ENCODE measurements around the gene ARL16. TPM values are rescaled to one million over a fixed set of nuclear protein-coding genes. Genes with fewer than 3 reads are reported as not detected.

The ARL16 gene
- total RNA-seq, 2 donors from 2014 or later, result 10.5 to 34.0 TPM

GRCh38 chr17:81695211-81695610 lies 11.6 kb upstream of the ARL16 start:
- H3K4me1 Mint-ChIP-seq, result peaks cover 2% of the 10 kb centered on the region
- ATAC-seq, result no peak

GRCh38 chr17:81694810-81695209 lies 11.2 kb upstream of the ARL16 start:
- H3K27ac Mint-ChIP-seq, result no peak overlapping the region
- DNase-seq (no peak), ATAC-seq (no peak)
- H3K36me3 Mint-ChIP-seq (ENCODE audit: low read depth), result no peaks in the 10 kb centered on the region
- H3K9me3 ChIP-seq (ENCODE audit: control insufficient read depth, low read length, poor library complexity, severe bottlenecking), result no peaks in the 10 kb centered on the region
- no peak overlapping the region for H3K4me3 Mint-ChIP-seq
- H3K27me3 Mint-ChIP-seq, result no peaks in the 10 kb centered on the region
- H3K4me1 Mint-ChIP-seq, result peaks cover 2% of the 10 kb centered on the region

More at GRCh38 chr17:81695211-81695610, 11.6 kb upstream of the ARL16 start:
- Mint-ChIP-seq H3K4me3 (no peak overlapping the region), H3K27ac (no peak overlapping the region), H3K36me3 (ENCODE audit: low read depth) (no peaks in the 10 kb centered on the region), H3K27me3 (no peaks in the 10 kb centered on the region)
- H3K9me3 ChIP-seq (ENCODE audit: control insufficient read depth, low read length, poor library complexity, severe bottlenecking), result no peaks in the 10 kb centered on the region
- no peak for DNase-seq

- H3K27me3 Mint-ChIP-seq, result no peaks in the 10 kb centered on the region
- peaks cover 7% of the 10 kb centered on the region for H3K4me1 Mint-ChIP-seq
- DNase-seq (no peak), ATAC-seq (no peak)
- no peaks in the 10 kb centered on the region for H3K36me3 Mint-ChIP-seq (ENCODE audit: low read depth)
- H3K27ac Mint-ChIP-seq, result no peak overlapping the region
- no peaks in the 10 kb centered on the region for H3K9me3 ChIP-seq (ENCODE audit: control insufficient read depth, low read length, poor library complexity, severe bottlenecking)
- H3K4me3 Mint-ChIP-seq, result no peak overlapping the region
Observed at GRCh38 chr17:81693509-81694210, 10.1 kb upstream of the ARL16 start.

GRCh38 chr17:81691608-81692007 lies 8.0 kb upstream of the ARL16 start:
- no peaks in the 10 kb centered on the region for H3K36me3 Mint-ChIP-seq (ENCODE audit: low read depth)
- H3K27ac Mint-ChIP-seq, result peak overlapping the region; percentile 47
- H3K4me3 Mint-ChIP-seq, result no peak overlapping the region
- H3K27me3 Mint-ChIP-seq, result no peaks in the 10 kb centered on the region
- H3K9me3 ChIP-seq (ENCODE audit: control insufficient read depth, low read length, poor library complexity, severe bottlenecking), result no peaks in the 10 kb centered on the region
- ATAC-seq (no peak), DNase-seq (no peak)
- peaks cover 5% of the 10 kb centered on the region for H3K4me1 Mint-ChIP-seq

GRCh38 chr17:81691196-81691595 lies 7.6 kb upstream of the ARL16 start:
- no peaks in the 10 kb centered on the region for H3K9me3 ChIP-seq (ENCODE audit: control insufficient read depth, low read length, poor library complexity, severe bottlenecking)
- Mint-ChIP-seq H3K27me3 (no peaks in the 10 kb centered on the region), H3K27ac (peak overlapping the region; percentile 47), H3K4me3 (no peak overlapping the region), H3K36me3 (ENCODE audit: low read depth) (no peaks in the 10 kb centered on the region), H3K4me1 (peaks cover 5% of the 10 kb centered on the region)
- no peak for ATAC-seq
- no peak for DNase-seq

GRCh38 chr17:81690549-81690948 lies 7.0 kb upstream of the ARL16 start:
- ATAC-seq, result no peak
- Mint-ChIP-seq H3K4me1 (peaks cover 5% of the 10 kb centered on the region), H3K27me3 (no peaks in the 10 kb centered on the region), H3K36me3 (ENCODE audit: low read depth) (no peaks in the 10 kb centered on the region), H3K27ac (no peak overlapping the region), H3K4me3 (no peak overlapping the region)
- DNase-seq, result no peak
- no peaks in the 10 kb centered on the region for H3K9me3 ChIP-seq (ENCODE audit: control insufficient read depth, low read length, poor library complexity, severe bottlenecking)

GRCh38 chr17:81690066-81690465 lies 6.5 kb upstream of the ARL16 start:
- Mint-ChIP-seq H3K27ac (peak overlapping the region; percentile 75), H3K4me1 (peaks cover 5% of the 10 kb centered on the region), H3K27me3 (no peaks in the 10 kb centered on the region), H3K36me3 (ENCODE audit: low read depth) (no peaks in the 10 kb centered on the region), H3K4me3 (no peak overlapping the region)
- DNase-seq (no peak), ATAC-seq (no peak)
- H3K9me3 ChIP-seq (ENCODE audit: control insufficient read depth, low read length, poor library complexity, severe bottlenecking), result no peaks in the 10 kb centered on the region

- H3K36me3 Mint-ChIP-seq (ENCODE audit: low read depth), result peaks cover 2% of the 10 kb centered on the region
- no peak for ATAC-seq
- no peaks in the 10 kb centered on the region for H3K27me3 Mint-ChIP-seq
- no peak overlapping the region for H3K27ac Mint-ChIP-seq
- no peaks in the 10 kb centered on the region for H3K9me3 ChIP-seq (ENCODE audit: control insufficient read depth, low read length, poor library complexity, severe bottlenecking)
- no peak for DNase-seq
- peaks cover 13% of the 10 kb centered on the region for H3K4me1 Mint-ChIP-seq
- H3K4me3 Mint-ChIP-seq, result no peak overlapping the region
Observed at GRCh38 chr17:81688616-81689015, 5.0 kb upstream of the ARL16 start.

- DNase-seq (no peak), ATAC-seq (no peak)
- Mint-ChIP-seq H3K27ac (no peak overlapping the region), H3K4me3 (no peak overlapping the region), H3K36me3 (ENCODE audit: low read depth) (peaks cover 3% of the 10 kb centered on the region), H3K4me1 (peaks cover 15% of the 10 kb centered on the region), H3K27me3 (no peaks in the 10 kb centered on the region)
- no peaks in the 10 kb centered on the region for H3K9me3 ChIP-seq (ENCODE audit: control insufficient read depth, low read length, poor library complexity, severe bottlenecking)
Observed at GRCh38 chr17:81687770-81688541, 4.4 kb upstream of the ARL16 start.

GRCh38 chr17:81686614-81687013 lies 3.0 kb upstream of the ARL16 start:
- peak overlapping the region; percentile 88 for H3K27ac Mint-ChIP-seq
- ATAC-seq, result no peak
- H3K4me1 Mint-ChIP-seq, result peaks cover 20% of the 10 kb centered on the region
- no peak overlapping the region for H3K4me3 Mint-ChIP-seq
- no peak for DNase-seq
- no peaks in the 10 kb centered on the region for H3K27me3 Mint-ChIP-seq
- H3K9me3 ChIP-seq (ENCODE audit: control insufficient read depth, low read length, poor library complexity, severe bottlenecking), result no peaks in the 10 kb centered on the region
- H3K36me3 Mint-ChIP-seq (ENCODE audit: low read depth), result peaks cover 3% of the 10 kb centered on the region

- H3K27ac Mint-ChIP-seq, result peak overlapping the region; percentile 88
- peak overlapping the region; percentile 87 for H3K4me3 Mint-ChIP-seq
- ATAC-seq (no peak), DNase-seq (no peak)
- H3K36me3 Mint-ChIP-seq (ENCODE audit: low read depth), result peaks cover 3% of the 10 kb centered on the region
- no peaks in the 10 kb centered on the region for H3K27me3 Mint-ChIP-seq
- no peaks in the 10 kb centered on the region for H3K9me3 ChIP-seq (ENCODE audit: control insufficient read depth, low read length, poor library complexity, severe bottlenecking)
- H3K4me1 Mint-ChIP-seq, result peaks cover 20% of the 10 kb centered on the region
Observed at GRCh38 chr17:81685108-81685507, 1.5 kb upstream of the ARL16 start.

GRCh38 chr17:81684442-81684911 lies 880 bp upstream of the ARL16 start:
- Mint-ChIP-seq H3K4me1 (peaks cover 20% of the 10 kb centered on the region), H3K4me3 (peak overlapping the region; percentile 87), H3K27ac (peak overlapping the region; percentile 88), H3K36me3 (ENCODE audit: low read depth) (peaks cover 3% of the 10 kb centered on the region), H3K27me3 (no peaks in the 10 kb centered on the region)
- ATAC-seq, result no peak
- H3K9me3 ChIP-seq (ENCODE audit: control insufficient read depth, low read length, poor library complexity, severe bottlenecking), result no peaks in the 10 kb centered on the region
- DNase-seq, result no peak

- DNase-seq (no peak), ATAC-seq (peak; percentile 26)
- Mint-ChIP-seq H3K4me3 (peak overlapping the region; percentile 99), H3K27ac (peak overlapping the region; percentile 88), H3K36me3 (ENCODE audit: low read depth) (peaks cover 3% of the 10 kb centered on the region), H3K4me1 (peaks cover 15% of the 10 kb centered on the region), H3K27me3 (no peaks in the 10 kb centered on the region)
- no peaks in the 10 kb centered on the region for H3K9me3 ChIP-seq (ENCODE audit: control insufficient read depth, low read length, poor library complexity, severe bottlenecking)
Observed at GRCh38 chr17:81683208-81683583, 401 bp downstream of the ARL16 start.

Measured in T-helper 17 cell (primary cell).